ENCODE data around the gene BBOX1. TPM values are rescaled to one million over a fixed set of nuclear protein-coding genes. Genes with fewer than 3 reads are reported as not detected.
A peak's percentile ranks its signal among the peaks of the same experiment; 100 is the strongest.

Gene BBOX1
- total and polyA plus RNA-seq, 4 donors = 2.8 to 18.4 (median 9.0) TPM

DNA sequence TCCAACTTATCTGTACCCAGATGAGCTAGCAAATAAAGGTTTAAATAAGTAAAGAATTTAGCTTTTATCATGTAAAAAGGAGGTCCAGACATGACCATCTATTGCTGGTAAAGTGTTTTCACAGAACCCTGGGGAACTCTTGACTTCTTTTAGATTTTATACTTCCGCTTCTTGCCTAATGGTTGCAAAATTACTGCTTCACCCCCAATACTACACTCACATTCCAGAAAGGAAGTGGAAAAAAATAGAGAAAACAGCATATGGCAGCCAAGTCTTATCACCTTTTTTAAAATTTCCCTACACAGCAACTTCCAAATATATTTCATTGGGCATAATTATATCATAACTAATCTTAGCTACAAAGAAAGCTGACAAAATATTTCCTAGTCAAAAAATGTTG, 12.1 kb downstream of the BBOX1 start:
- Histone ChIP-seq H3K9me3 (ENCODE audit: control insufficient read depth in 4 of 4, low read length in 3 of 4) (no peaks in the 10 kb centered on the region), H3K27ac (ENCODE audit: low read depth in 1 of 2, low read length in 2 of 2) (no peak overlapping the region), H3K4me3 (ENCODE audit: low read depth in 1 of 3, low read length in 3 of 3) (no peak overlapping the region), H3K27me3 (ENCODE audit: control insufficient read depth in 4 of 4, insufficient read depth in 4 of 4, low read length in 3 of 4) (no peaks in the 10 kb centered on the region), H3K9ac (ENCODE audit: low read depth in 1 of 2, low read length in 2 of 2) (no peak overlapping the region), H3K4me1 (ENCODE audit: control insufficient read depth in 4 of 4, insufficient read depth in 4 of 4, low read length in 3 of 4) (peaks cover 0 to 12% (median 10%) of the 10 kb centered on the region in 4 donors), H3K36me3 (ENCODE audit: control insufficient read depth in 4 of 4, insufficient read depth in 3 of 4, low read depth in 1 of 4, low read length in 3 of 4) (no peaks in the 10 kb centered on the region)
- no peak for TF ChIP-seq EGR1 (IDR thresholded peaks at IDR 0.05; ENCODE audit: low read depth in 2 of 2)
- no peak for TF ChIP-seq ZBTB33 (IDR thresholded peaks at IDR 0.05)
- no peak for TF ChIP-seq FOXA2 (IDR thresholded peaks at IDR 0.05)
- no peak for TF ChIP-seq TAF1 (conservative IDR thresholded peaks at IDR 0.05)
- TF ChIP-seq HNF4A (conservative IDR thresholded peaks at IDR 0.05) = no peak
- TF ChIP-seq RAD21 (IDR thresholded peaks at IDR 0.05) = no peak
- TF ChIP-seq, protein P1, sequence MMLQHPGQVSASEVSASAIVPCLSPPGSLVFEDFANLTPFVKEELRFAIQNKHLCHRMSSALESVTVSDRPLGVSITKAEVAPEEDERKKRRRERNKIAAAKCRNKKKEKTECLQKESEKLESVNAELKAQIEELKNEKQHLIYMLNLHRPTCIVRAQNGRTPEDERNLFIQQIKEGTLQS (IDR thresholded peaks at IDR 0.05) = no peak
- no peak for TF ChIP-seq MAX (IDR thresholded peaks at IDR 0.05)
- TF ChIP-seq YY1 (IDR thresholded peaks at IDR 0.05) = no peak
- TF ChIP-seq SP1 (IDR thresholded peaks at IDR 0.05) = no peak
- TF ChIP-seq REST (IDR thresholded peaks at IDR 0.05) = no peak
- no peak for TF ChIP-seq FOXA1 (IDR thresholded peaks at IDR 0.05)
- no peak for TF ChIP-seq HNF4G (IDR thresholded peaks at IDR 0.05)
- no peak for TF ChIP-seq GABPA (IDR thresholded peaks at IDR 0.05 in 1 of 2, conservative IDR thresholded peaks at IDR 0.05 in 1 of 2)
- no peak for TF ChIP-seq NR2F2 (IDR thresholded peaks at IDR 0.05)
- no peak for DNase-seq (ENCODE audit: low spot score)
- 93% methylated on average over 1 of the region's 1 CpG for WGBS

GRCh38 chr11:27055065-27055682, 14.6 kb downstream of the BBOX1 start:
- H3K27me3 ChIP-seq (ENCODE audit: control insufficient read depth in 4 of 4, insufficient read depth in 4 of 4, low read length in 3 of 4) = no peaks in the 10 kb centered on the region
- DNase-seq (ENCODE audit: low spot score) = no peak
- H3K9me3 ChIP-seq (ENCODE audit: control insufficient read depth in 4 of 4, low read length in 3 of 4) = no peaks in the 10 kb centered on the region
- peak overlapping the region; percentile 52 to 80 for H3K27ac ChIP-seq (ENCODE audit: low read depth in 1 of 2, low read length in 2 of 2)
- H3K4me1 ChIP-seq (ENCODE audit: control insufficient read depth in 4 of 4, insufficient read depth in 4 of 4, low read length in 3 of 4) = peaks cover 0 to 18% (median 12%) of the 10 kb centered on the region in 4 donors
- H3K9ac ChIP-seq (ENCODE audit: low read depth in 1 of 2, low read length in 2 of 2) = peak overlapping the region in 1 of 2 donors; percentile 42
- WGBS = 36% methylated on average over 6 of the region's 6 CpGs
- no peaks in the 10 kb centered on the region for H3K36me3 ChIP-seq (ENCODE audit: control insufficient read depth in 4 of 4, insufficient read depth in 3 of 4, low read depth in 1 of 4, low read length in 3 of 4)
- peak overlapping the region; percentile 33 to 74 (median 71) for H3K4me3 ChIP-seq (ENCODE audit: low read depth in 1 of 3, low read length in 3 of 3)
- TF ChIP-seq HNF4G (IDR thresholded peaks at IDR 0.05) (peak; percentile 92), GABPA (IDR thresholded peaks at IDR 0.05 in 1 of 2, conservative IDR thresholded peaks at IDR 0.05 in 1 of 2) (no peak), FOXA2 (IDR thresholded peaks at IDR 0.05) (peak; percentile 86), EGR1 (IDR thresholded peaks at IDR 0.05; ENCODE audit: low read depth in 2 of 2) (no peak), RAD21 (IDR thresholded peaks at IDR 0.05) (peak; percentile 55 to 69), NR2F2 (IDR thresholded peaks at IDR 0.05) (peak; percentile 72), SP1 (IDR thresholded peaks at IDR 0.05) (peak; percentile 90), YY1 (IDR thresholded peaks at IDR 0.05) (peak; percentile 40), CTCF (IDR thresholded peaks at IDR 0.05; ENCODE audit: low read depth, low read length, missing input control) (no peak), TAF1 (conservative IDR thresholded peaks at IDR 0.05) (peak; percentile 48), FOXA1 (IDR thresholded peaks at IDR 0.05) (peak; percentile 83), ZBTB33 (IDR thresholded peaks at IDR 0.05) (peak; percentile 66), HNF4A (conservative IDR thresholded peaks at IDR 0.05) (peak; percentile 97 to 99), MAX (IDR thresholded peaks at IDR 0.05) (peak; percentile 53), JUND (IDR thresholded peaks at IDR 0.05) (peak; percentile 81 to 88)
- TF ChIP-seq, protein P1 (IDR thresholded peaks at IDR 0.05) = peak; percentile 54

All from liver (tissue), 9 donors.